Gastrocnemius medialis (tissue), 4 donors: ENCODE data around the gene MAN1C1. TPM values are rescaled to one million over a fixed set of nuclear protein-coding genes. Genes with fewer than 3 reads are reported as not detected.

Source experiments
- ATAC-seq, 2 donors: fragments of 150-250 bp; one replicate each; pipeline ENCODE4 v1.9.1; 2016
- DNase-seq, 2 donors: peaks; one replicate each; pipeline ENCODE4 v3.0.0-alpha.2; 2019
- H3K27ac ChIP-seq, 4 donors: fragments of 200-600 bp; sonication (generic); 1 replicate in 1 of 4; 2 replicates in 3 of 4; pipeline ENCODE4 v1.5.1; 2016 to 2018; ENCODE audit warnings: mild to moderate bottlenecking in 2 of 4, moderate library complexity in 1 of 4
- H3K27me3 ChIP-seq, 3 donors: fragments of 200-600 bp; sonication (generic) in 2 of 3; 1 replicate in 1 of 3; 2 replicates in 2 of 3; pipeline versions ENCODE4 v1.5.1 to v1.6.0; 2016 to 2019; ENCODE audit warnings: mild to moderate bottlenecking in 1 of 3, moderate library complexity in 1 of 3
- H3K36me3 ChIP-seq, 2 donors: fragments of 200-600 bp; sonication (generic) in 1 of 2; one replicate each; pipeline ENCODE4 v1.5.1; 2017 to 2018
- H3K4me1 ChIP-seq, 2 donors: fragments of 200-600 bp; sonication (generic) in 1 of 2; one replicate each; pipeline ENCODE4 v1.5.1; 2016 to 2017; ENCODE audit warnings: mild to moderate bottlenecking in 2 of 2
- H3K4me3 ChIP-seq, 4 donors: fragments of 200-600 bp; sonication (generic) in 3 of 4; 1 replicate in 1 of 4; 2 replicates in 3 of 4; pipeline ENCODE4 v1.5.1; 2016 to 2019; ENCODE audit warnings: mild to moderate bottlenecking in 2 of 4
- H3K9me3 ChIP-seq, 3 donors: fragments of 200-600 bp; sonication (generic) in 2 of 3; 1 replicate in 1 of 3; 2 replicates in 2 of 3; pipeline ENCODE4 v1.5.1; 2016 to 2019
- POLR2A ChIP-seq, 2 donors: fragments of 450-650 bp; IDR thresholded peaks; one replicate each; pipeline ENCODE4 v1.6.1; 2017; ENCODE audit warnings: antibody characterized with exemption in 2 of 2, mild to moderate bottlenecking in 2 of 2, moderate library complexity in 2 of 2
- in situ Hi-C, 4 donors: fragments of 200-750 bp; cut with MboI; loops; one replicate each; pipeline versions ENCODE4 v1.15.0 to v1.8.0; 2017; ENCODE audit warnings: low sequenced_read_pairs in 4 of 4
- intact Hi-C: fragments of 100-400 bp; cut with DNase I; formaldehyde crosslinking; loops from one replicate; pipeline ENCODE4 v1.15.1; 2023; ENCODE audit warnings: low total_unique reads
- total RNA-seq, 4 donors: library from RNA; depleted of rRNA; stranded (reverse); fragments of >200 nt; gene quantifications; one replicate each; pipeline versions ENCODE4 v1.1.0 to v1.2.3, GENCODE V29; 2016
- TF ChIP-seq, protein P1 (sequence below), 5 experiments: fragments of 450-650 bp in 3 of 5; fragments of 200-600 bp in 2 of 5; sonication (generic) in 2 of 5; IDR thresholded peaks in 4 of 5; conservative IDR thresholded peaks in 1 of 5; 1 replicate in 4 of 5; 2 replicates in 1 of 5; pipeline ENCODE4 v1.5.1; 2016 to 2019; ENCODE audit warnings: antibody characterized with exemption in 5 of 5, mild to moderate bottlenecking in 3 of 5, moderate library complexity in 3 of 5

MAN1C1 gene
- total RNA-seq, 4 donors from 2014 or later: 2.0 to 4.4 (median 2.5) TPM

DNA sequence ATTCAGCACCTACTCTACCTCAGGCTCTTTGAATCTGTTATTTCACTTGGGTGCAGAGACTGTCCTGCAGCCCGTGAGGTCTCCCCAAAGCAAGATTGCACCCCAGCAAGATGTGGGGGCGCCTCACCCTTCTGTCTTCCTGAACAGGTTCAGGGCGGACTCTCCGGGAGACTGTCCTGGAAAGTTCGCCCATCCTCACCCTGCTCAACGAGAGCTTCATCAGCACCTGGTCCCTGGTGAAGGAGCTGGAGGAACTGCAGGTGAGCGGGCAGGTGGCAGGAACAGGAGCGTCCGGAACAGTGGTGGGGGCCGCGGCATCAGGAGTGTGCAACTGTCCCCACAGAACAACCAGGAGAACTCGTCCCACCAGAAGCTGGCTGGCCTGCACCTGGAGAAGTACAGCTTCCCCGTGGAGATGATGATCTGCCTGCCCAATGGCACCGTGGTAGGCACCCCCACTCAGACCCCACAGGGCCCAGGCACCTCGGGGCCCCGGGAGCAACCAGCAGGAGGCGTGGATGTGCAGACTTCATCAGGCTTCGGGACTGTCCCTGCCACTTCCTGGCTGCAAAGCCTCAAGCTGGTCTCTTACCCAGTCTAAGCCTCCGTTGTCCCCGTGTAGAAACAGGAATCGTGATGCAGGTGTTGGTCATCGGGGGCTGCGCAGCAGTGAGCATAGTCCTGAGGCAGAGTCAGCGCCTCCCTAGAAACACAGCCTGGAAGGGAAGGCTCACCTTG lies 197.3 kb downstream of the MAN1C1 start:
- Histone ChIP-seq H3K4me3 (no peak overlapping the region), H3K27me3 (no peaks in the 10 kb centered on the region), H3K27ac (no peak overlapping the region), H3K9me3 (no peaks in the 10 kb centered on the region), H3K4me1 (peaks cover 16 to 22% of the 10 kb centered on the region in 2 donors), H3K36me3 (peaks cover 0 to 67% of the 10 kb centered on the region in 2 donors)
- intact Hi-C loops: no loop called here
- in situ Hi-C loops: no loop called here
- TF ChIP-seq, protein P1, sequence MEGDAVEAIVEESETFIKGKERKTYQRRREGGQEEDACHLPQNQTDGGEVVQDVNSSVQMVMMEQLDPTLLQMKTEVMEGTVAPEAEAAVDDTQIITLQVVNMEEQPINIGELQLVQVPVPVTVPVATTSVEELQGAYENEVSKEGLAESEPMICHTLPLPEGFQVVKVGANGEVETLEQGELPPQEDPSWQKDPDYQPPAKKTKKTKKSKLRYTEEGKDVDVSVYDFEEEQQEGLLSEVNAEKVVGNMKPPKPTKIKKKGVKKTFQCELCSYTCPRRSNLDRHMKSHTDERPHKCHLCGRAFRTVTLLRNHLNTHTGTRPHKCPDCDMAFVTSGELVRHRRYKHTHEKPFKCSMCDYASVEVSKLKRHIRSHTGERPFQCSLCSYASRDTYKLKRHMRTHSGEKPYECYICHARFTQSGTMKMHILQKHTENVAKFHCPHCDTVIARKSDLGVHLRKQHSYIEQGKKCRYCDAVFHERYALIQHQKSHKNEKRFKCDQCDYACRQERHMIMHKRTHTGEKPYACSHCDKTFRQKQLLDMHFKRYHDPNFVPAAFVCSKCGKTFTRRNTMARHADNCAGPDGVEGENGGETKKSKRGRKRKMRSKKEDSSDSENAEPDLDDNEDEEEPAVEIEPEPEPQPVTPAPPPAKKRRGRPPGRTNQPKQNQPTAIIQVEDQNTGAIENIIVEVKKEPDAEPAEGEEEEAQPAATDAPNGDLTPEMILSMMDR (IDR thresholded peaks at IDR 0.05 in 4 of 5, conservative IDR thresholded peaks at IDR 0.05 in 1 of 5): no peak
- TF ChIP-seq POLR2A (IDR thresholded peaks at IDR 0.05): no peak
- peak in 1 of 2 donors; percentile 11 for DNase-seq
- ATAC-seq: no peak

DNA sequence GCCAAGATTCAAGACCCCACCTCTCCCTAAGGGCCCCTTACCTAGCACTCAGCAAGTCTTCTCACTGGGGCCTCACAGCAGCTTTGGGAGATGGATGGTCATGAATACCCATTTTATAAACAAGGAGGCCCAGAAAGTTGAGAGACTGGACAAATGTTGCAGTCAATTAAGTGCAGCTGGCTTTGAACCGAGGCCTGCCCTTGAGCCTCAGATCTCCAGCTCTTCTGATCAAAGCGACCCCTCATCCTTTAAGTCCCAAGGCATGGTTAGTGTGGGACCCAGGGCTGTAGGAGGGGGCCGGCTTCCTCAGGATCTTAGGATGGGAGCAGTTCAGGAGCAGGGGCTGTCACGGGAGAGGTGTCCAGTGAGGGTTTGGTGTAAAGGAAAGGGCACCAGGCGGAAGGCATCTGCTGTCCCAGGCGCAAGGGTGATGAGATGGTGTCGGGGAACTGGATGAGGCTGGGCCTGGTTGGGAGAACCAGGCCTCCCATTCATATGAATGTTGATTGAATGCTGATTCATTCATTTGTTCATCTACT lies 198.0 kb downstream of the MAN1C1 start:
- DNase-seq: peak in 1 of 2 donors; percentile 8
- no peak overlapping the region for H3K4me3 ChIP-seq
- in situ Hi-C loops (no loop called here), intact Hi-C loops (no loop called here)
- peaks cover 19 to 27% of the 10 kb centered on the region in 2 donors for H3K4me1 ChIP-seq
- no peak for ATAC-seq
- no peaks in the 10 kb centered on the region for H3K27me3 ChIP-seq
- TF ChIP-seq, protein P1 (IDR thresholded peaks at IDR 0.05 in 4 of 5, conservative IDR thresholded peaks at IDR 0.05 in 1 of 5): no peak
- no peak for TF ChIP-seq POLR2A (IDR thresholded peaks at IDR 0.05)
- H3K27ac ChIP-seq: no peak overlapping the region
- peaks cover 0 to 60% of the 10 kb centered on the region in 2 donors for H3K36me3 ChIP-seq
- H3K9me3 ChIP-seq: no peaks in the 10 kb centered on the region

DNA sequence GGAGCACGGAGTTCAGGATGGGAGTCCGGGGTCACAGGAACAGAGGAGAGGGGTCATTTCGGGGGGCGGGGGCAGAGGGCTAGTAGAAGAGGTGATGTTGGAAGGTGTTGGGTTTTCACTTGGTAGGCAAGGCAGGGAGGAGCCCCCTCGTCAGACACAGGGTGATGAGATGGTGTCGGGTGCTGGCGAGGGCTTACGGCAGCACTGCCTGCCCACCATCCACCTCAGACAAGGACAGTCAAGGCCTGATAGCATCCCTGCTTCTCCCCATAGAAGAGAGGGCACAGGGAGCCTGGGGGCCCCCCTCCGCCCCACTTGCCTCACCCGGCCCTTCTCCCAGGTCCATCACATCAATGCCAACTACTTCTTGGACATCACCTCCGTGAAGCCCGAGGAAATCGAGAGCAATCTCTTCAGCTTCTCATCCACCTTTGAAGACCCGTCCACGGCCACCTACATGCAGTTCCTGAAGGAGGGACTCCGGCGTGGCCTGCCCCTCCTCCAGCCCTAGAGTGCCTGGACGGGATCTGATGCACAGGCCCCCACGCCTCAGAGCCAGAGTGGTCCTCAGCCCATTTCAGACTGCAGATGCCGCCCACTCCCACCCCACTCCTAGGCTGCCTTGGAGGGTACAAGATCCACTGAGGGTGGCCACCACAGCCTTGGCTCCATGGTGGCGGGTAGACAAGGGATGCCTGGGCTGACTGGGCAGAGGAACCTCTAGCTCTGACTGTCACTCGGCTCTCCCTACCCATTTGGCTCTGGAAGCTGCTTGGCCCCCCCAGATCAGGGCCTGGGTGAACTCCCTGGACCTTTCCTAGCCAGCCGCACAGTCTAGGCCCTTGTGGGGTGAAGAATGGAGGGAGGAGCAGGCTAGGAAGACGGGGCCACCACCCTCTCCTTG lies 198.9 kb downstream of the MAN1C1 start:
- in situ Hi-C loops: no loop called here
- TF ChIP-seq, protein P1 (IDR thresholded peaks at IDR 0.05 in 4 of 5, conservative IDR thresholded peaks at IDR 0.05 in 1 of 5): no peak
- no peak for TF ChIP-seq POLR2A (IDR thresholded peaks at IDR 0.05)
- DNase-seq (peak in 1 of 2 donors; percentile 13), ATAC-seq (no peak)
- peaks cover 18 to 23% of the 10 kb centered on the region in 2 donors for H3K4me1 ChIP-seq
- H3K27me3 ChIP-seq: no peaks in the 10 kb centered on the region
- no peak overlapping the region for H3K27ac ChIP-seq
- intact Hi-C loops: no loop called here
- H3K4me3 ChIP-seq: no peak overlapping the region
- no peaks in the 10 kb centered on the region for H3K9me3 ChIP-seq
- H3K36me3 ChIP-seq: peaks cover 0 to 52% of the 10 kb centered on the region in 2 donors

DNA sequence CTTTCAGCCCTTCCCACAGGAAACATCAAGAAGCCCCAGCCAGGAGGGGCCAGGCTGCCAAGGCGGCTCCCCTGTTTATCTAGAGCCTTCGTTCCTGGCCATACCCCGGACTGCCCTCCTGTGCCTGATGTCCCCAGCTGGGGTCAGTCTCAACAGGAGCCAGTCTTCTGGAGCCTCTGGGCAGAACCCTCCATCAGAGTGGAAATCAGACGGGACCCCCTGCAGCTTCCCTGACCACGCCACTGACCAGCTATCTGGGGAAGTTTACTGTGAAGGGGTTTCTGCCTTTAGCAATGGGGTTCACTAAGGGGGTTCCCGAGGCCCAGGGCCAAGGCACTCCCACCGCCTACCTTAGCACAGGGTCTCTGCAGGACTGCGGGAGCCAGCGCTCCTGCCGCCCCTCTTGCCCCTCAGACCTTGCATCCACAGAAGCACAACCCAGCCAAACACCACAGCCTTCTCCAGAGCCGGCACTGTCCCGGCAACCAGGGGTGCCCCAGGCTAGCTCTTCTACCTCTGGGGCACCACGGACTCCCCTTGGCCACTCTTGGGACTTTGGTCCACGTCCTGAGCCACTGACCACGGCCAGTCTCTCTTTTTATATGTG lies 199.6 kb downstream of the MAN1C1 start:
- ATAC-seq (no peak), DNase-seq (peak in 1 of 2 donors; percentile 8)
- Histone ChIP-seq H3K9me3 (no peaks in the 10 kb centered on the region), H3K4me1 (peaks cover 13 to 22% of the 10 kb centered on the region in 2 donors), H3K27ac (no peak overlapping the region), H3K4me3 (no peak overlapping the region), H3K27me3 (no peaks in the 10 kb centered on the region), H3K36me3 (peaks cover 0 to 52% of the 10 kb centered on the region in 2 donors)
- intact Hi-C loops (no loop called here), in situ Hi-C loops (no loop called here)
- no peak for TF ChIP-seq POLR2A (IDR thresholded peaks at IDR 0.05)
